GM12873 (cell line): Measurements from ENCODE around the gene PIK3C3.

ENCODE experiments used
- CTCF ChIP-seq: IDR thresholded peaks from 2 replicates; pipeline ENCODE4 v1.5.1; 2012; ENCODE audit warnings: low read depth, mild to moderate bottlenecking, moderate library complexity, low read length, control low read depth; ENCODE audit not compliant: insufficient read depth; ENCODE audit errors: missing control alignments

PIK3C3 gene

GRCh38 chr18:41996020-41996419 lies 41.0 kb downstream of the PIK3C3 start:
- no peak for TF ChIP-seq CTCF

- no peak for TF ChIP-seq CTCF
These were observed 44.7 kb downstream of the PIK3C3 start for GRCh38 chr18:41999751-42000150.

- no peak for TF ChIP-seq CTCF
These were observed 46.8 kb downstream of the PIK3C3 start for GRCh38 chr18:42001801-42002200.

GRCh38 chr18:42004653-42005052 lies 49.6 kb downstream of the PIK3C3 start:
- TF ChIP-seq CTCF, result no peak

- no peak for TF ChIP-seq CTCF
These were observed 50.7 kb downstream of the PIK3C3 start for GRCh38 chr18:42005782-42006181.

GRCh38 chr18:42011053-42011452 lies 56.0 kb downstream of the PIK3C3 start:
- no peak for TF ChIP-seq CTCF

GRCh38 chr18:42018831-42019230 lies 63.8 kb downstream of the PIK3C3 start:
- TF ChIP-seq CTCF, result no peak

GRCh38 chr18:42024131-42024530 lies 69.1 kb downstream of the PIK3C3 start:
- TF ChIP-seq CTCF, result no peak
